Measurements from ENCODE around the gene PXYLP1. TPM values are rescaled to one million over a fixed set of nuclear protein-coding genes. Genes with fewer than 3 reads are reported as not detected.

The PXYLP1 gene
- total and polyA plus RNA-seq, 10 of the 15 experiments (the other 5 are each of a cell fraction or from before 2014, with no cell fraction given) = 0.06 to 1.7 (median 0.35) TPM

GRCh38 chr3:141193066-141193830 lies 38.4 kb upstream of the PXYLP1 start (continued):
- TF ChIP-seq EZH2 (IDR thresholded peaks at IDR 0.05; ENCODE audit: borderline replicate concordance, control insufficient read depth, low read depth, low read length) = no peak

- Histone ChIP-seq H3K36me3 (ENCODE audit: control insufficient read depth in 2 of 2, insufficient read depth in 2 of 2, low read length in 1 of 2) (no peaks in the 10 kb centered on the region), H3K79me2 (ENCODE audit: control insufficient read depth, insufficient read depth, low read length) (no peaks in the 10 kb centered on the region), H3K9me3 (replicated peaks; ENCODE audit: control insufficient read depth, insufficient read depth, low read length) (no peaks in the 10 kb centered on the region), H3K27ac (ENCODE audit: control insufficient read depth, insufficient read depth) (no peak overlapping the region), H3K4me3 (no peak overlapping the region), H3K4me1 (ENCODE audit: control insufficient read depth, insufficient read depth, low read length) (no peaks in the 10 kb centered on the region), H4K20me1 (ENCODE audit: control insufficient read depth, insufficient read depth) (no peaks in the 10 kb centered on the region), H3K27me3 (replicated peaks in 1 of 2; ENCODE audit: control insufficient read depth in 2 of 2, insufficient read depth in 2 of 2, low read length in 1 of 2) (peaks cover 0 to 2% of the 10 kb centered on the region in 2 experiments; a peak in 1 of 4 replicates), H3K4me2 (ENCODE audit: control insufficient read depth, insufficient read depth) (no peak overlapping the region), H3K9ac (ENCODE audit: control insufficient read depth, insufficient read depth, low read length) (no peak overlapping the region), H2AFZ (ENCODE audit: control insufficient read depth, low read depth, low read length) (no peak overlapping the region)
- DNase-seq (ENCODE audit: low read depth, low spot score) = no peak
- SMC1A ChIA-PET (ENCODE audit: uncharacterized antibody, unreplicated experiment) = interaction anchor here (1.3 kb wide), 1 partner anchor 9 kb away, joined by 4 read pairs; no protein-coding TSS in a partner anchor
- CTCF ChIA-PET = interaction anchor here (1.2 to 3.4 kb wide), 4 partner anchors 9 to 253 kb away, joined by 3 to 15 read pairs (median 5); partner anchors contain the start of gene PXYLP1
- WGBS (ENCODE audit: insufficient coverage, insufficient replicate concordance, low lambda C conversion rate, missing lambda C conversion rate) = 0% methylated on average over 3 of the region's 3 CpGs
- FAIRE-seq = no peak
- in situ Hi-C loops (cut with MboI) = no loop called here
- RAD21 ChIA-PET (ENCODE audit: unreplicated experiment) = no interaction called here
- intact Hi-C loops (cut with micrococcal nuclease; ENCODE audit: unreplicated experiment) = no loop called here
- no peak for ATAC-seq
- POLR2A ChIA-PET = no interaction called here
- BruUV-seq (replicated peaks) = no TSS peak
- TF ChIP-seq IRF3 (IDR thresholded peaks at IDR 0.05) = no peak
- TF ChIP-seq POLR2A (IDR thresholded peaks at IDR 0.05; ENCODE audit: low read depth, low read length) = no peak
- TF ChIP-seq ZBTB33 (IDR thresholded peaks at IDR 0.05) = no peak
- TF ChIP-seq BCLAF1 (IDR thresholded peaks at IDR 0.05) = no peak
- no peak for TF ChIP-seq RFX5 (IDR thresholded peaks at IDR 0.05; ENCODE audit: low read depth, low read length)
Measured at GRCh38 chr3:141201122-141201521, 30.5 kb upstream of the PXYLP1 start.

All from GM12878 (cell line).